GM06990 (cell line): ENCODE data around the gene CES3.
"Not testable (repeated sequence)": the region's sequence is repeated elsewhere in the genome, so short reads cannot be mapped to it uniquely, and the experiment has no call there.

ENCODE experiments used
- DNase-seq: peaks from one replicate; pipeline ENCODE4 v3.0.0-alpha.2; 2011; ENCODE audit not compliant: insufficient read length; ENCODE audit errors: extremely low read depth
- H3K27me3 ChIP-seq: replicated peaks from 2 replicates; pipeline ENCODE4 v1.6.0; 2011; ENCODE audit warnings: low read length; ENCODE audit not compliant: control insufficient read depth, insufficient read depth
- H3K36me3 ChIP-seq: 2 replicates; pipeline ENCODE4 v1.5.1; 2011; ENCODE audit warnings: low read length; ENCODE audit not compliant: control insufficient read depth, insufficient read depth
- H3K4me3 ChIP-seq: replicated peaks from 2 replicates; pipeline ENCODE4 v1.5.1; 2011; ENCODE audit warnings: low read depth, mild to moderate bottlenecking, control low read depth, low read length
- TF ChIP-seq, protein P1 (sequence below): IDR thresholded peaks from 2 replicates; pipeline ENCODE4 v1.5.1; 2011; ENCODE audit warnings: low read length, control low read depth, mild to moderate bottlenecking, inconsistent platforms; ENCODE audit not compliant: insufficient read depth, poor library complexity, severe bottlenecking

Gene CES3

DNA sequence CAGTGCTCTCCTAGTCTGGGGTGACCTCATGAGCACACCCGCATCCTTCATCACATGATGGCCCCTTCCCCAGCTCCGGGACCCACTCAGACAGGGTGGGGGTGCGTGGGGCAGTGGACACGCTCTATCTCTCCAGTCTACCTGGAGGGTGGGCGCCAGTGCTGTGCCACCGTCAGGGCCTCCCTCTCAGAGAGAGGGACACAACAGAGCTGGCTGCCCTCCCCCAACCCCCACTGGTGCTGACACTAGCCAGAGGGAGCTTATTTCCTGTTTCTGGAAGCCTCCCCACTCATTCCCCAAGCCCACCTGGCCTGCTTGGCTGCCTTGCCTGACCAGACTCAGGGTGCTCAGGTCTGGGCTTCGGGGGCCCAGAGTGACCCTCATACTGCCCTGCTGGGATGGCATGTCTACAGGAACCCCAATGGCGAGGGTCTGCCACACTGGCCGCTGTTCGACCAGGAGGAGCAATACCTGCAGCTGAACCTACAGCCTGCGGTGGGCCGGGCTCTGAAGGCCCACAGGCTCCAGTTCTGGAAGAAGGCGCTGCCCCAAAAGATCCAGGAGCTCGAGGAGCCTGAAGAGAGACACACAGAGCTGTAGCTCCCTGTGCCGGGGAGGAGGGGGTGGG, 17.5 kb upstream of the CES3 start:
- TF ChIP-seq, protein P1, sequence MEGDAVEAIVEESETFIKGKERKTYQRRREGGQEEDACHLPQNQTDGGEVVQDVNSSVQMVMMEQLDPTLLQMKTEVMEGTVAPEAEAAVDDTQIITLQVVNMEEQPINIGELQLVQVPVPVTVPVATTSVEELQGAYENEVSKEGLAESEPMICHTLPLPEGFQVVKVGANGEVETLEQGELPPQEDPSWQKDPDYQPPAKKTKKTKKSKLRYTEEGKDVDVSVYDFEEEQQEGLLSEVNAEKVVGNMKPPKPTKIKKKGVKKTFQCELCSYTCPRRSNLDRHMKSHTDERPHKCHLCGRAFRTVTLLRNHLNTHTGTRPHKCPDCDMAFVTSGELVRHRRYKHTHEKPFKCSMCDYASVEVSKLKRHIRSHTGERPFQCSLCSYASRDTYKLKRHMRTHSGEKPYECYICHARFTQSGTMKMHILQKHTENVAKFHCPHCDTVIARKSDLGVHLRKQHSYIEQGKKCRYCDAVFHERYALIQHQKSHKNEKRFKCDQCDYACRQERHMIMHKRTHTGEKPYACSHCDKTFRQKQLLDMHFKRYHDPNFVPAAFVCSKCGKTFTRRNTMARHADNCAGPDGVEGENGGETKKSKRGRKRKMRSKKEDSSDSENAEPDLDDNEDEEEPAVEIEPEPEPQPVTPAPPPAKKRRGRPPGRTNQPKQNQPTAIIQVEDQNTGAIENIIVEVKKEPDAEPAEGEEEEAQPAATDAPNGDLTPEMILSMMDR = no peak
- no peak for DNase-seq
- H3K36me3 ChIP-seq = peaks cover 33% of the 10 kb centered on the region
- H3K27me3 ChIP-seq = no peaks in the 10 kb centered on the region
- H3K4me3 ChIP-seq = no peak overlapping the region

DNA sequence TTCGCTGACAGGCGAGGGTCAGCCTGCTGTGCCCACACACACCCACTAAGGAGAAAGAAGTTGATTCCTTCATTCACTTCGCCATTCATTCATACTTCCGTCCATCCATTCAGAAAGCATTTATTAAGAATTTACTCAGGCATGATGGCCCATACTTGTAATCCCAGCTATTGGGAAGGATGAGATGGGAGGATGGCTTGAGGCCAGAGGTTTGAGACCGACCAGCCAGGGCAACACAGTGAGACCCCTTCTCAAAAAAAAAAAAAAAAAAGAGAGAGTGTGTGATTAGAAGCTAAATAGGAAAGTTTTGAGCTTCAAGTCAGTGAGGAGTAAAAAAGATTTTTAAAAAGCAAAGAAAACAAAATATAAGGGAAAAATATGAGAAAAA, 17.0 kb upstream of the CES3 start:
- no peak for DNase-seq
- H3K36me3 ChIP-seq = peaks cover 31% of the 10 kb centered on the region
- no peak overlapping the region for H3K4me3 ChIP-seq
- TF ChIP-seq, protein P1 = no peak
- H3K27me3 ChIP-seq = no peaks in the 10 kb centered on the region

DNA sequence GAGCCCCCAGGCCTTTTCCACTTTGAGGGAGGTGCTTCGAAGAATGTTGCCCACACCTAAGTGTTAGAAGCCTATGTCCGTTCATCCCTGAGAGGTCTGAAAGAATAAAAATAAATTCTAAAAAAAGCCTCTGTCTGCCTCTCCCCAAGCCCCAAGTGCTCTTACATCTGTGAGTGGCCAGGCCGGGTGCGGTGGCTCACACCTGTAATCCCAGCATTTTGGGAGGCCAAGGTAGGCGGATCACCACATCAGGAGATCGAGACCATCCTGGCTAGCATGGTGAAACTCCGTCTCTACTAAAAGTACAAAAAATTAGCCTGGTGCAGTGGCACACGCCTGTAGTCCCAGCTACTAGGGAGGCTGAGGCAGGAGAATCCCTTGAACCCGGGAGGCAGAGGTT, 16.1 kb upstream of the CES3 start:
- not testable (repeated sequence) for H3K4me3 ChIP-seq, DNase-seq, H3K27me3 ChIP-seq
- peaks cover 26% of the 10 kb centered on the region for H3K36me3 ChIP-seq

DNA sequence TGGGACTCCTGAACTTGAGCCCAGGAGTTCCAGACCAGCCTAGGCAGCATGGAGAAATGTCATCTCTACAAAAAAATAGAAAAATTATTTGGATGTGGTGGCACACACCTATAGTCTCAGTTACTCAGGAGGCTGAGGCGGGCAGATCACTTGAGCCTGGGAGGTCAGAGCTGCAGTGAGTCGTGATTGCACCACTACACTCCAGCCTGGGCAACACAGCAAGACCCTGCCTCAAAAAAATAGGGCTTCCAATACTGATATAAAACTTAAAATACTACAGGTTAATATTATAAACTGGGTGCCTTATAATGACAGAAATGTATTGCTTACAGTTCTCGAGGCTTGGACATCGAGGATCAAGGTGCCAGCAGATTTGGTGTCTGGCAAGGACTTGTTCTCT, 15.1 kb upstream of the CES3 start:
- no peaks in the 10 kb centered on the region for H3K27me3 ChIP-seq
- H3K36me3 ChIP-seq = peaks cover 19% of the 10 kb centered on the region
- no peak for DNase-seq
- TF ChIP-seq, protein P1 = no peak
- H3K4me3 ChIP-seq = no peak overlapping the region

DNA sequence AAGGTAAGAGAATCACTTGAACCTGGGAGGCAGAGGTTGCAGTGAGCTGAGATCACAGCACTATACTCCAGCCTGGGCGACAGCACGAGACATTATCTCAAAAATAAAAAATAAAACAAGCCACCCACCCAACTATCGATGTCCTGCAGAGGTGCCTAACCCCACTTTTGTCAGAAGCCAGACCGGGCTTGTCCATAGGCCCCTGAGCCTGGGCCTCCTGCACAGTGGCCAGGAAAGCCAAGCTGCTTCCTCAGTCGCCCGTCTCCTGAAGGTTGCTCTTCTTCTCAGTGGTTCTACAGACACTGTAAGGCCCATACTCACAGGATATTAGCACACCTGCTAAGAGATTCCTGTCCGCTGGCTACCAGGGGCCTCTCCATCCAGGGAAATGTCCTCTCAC, 14.5 kb upstream of the CES3 start:
- TF ChIP-seq, protein P1 = no peak
- Histone ChIP-seq H3K36me3 (peaks cover 13% of the 10 kb centered on the region), H3K4me3 (no peak overlapping the region), H3K27me3 (no peaks in the 10 kb centered on the region)
- no peak for DNase-seq

DNA sequence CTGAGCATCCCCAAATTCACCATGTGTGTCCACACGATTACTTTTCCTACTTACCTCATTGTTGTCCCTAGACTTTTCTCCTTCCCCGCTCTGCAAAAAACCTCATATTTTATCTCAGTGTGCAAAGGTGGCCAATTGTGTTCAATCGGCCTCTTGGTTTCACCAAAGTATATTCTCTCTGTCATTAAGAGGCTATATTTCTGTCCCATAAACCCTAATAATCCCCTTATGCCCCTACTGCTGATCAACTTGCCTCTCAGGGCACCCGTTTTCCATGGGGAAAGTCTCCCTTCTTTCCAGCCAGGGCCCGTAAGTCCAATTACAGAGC, 14.1 kb upstream of the CES3 start:
- TF ChIP-seq, protein P1 = no peak
- no peak overlapping the region for H3K4me3 ChIP-seq

More for the DNA sequence above, 14.1 kb upstream of the CES3 start:
- DNase-seq = no peak
- Histone ChIP-seq H3K27me3 (no peaks in the 10 kb centered on the region), H3K36me3 (peaks cover 12% of the 10 kb centered on the region)
